Astrocyte (in vitro differentiated cells and primary cell): ENCODE results near the gene CCNB3. TPM values are rescaled to one million over a fixed set of nuclear protein-coding genes. Genes with fewer than 3 reads are reported as not detected.

Source experiments
- DNase-seq: peaks from one replicate; pipeline ENCODE4 v3.0.0-alpha.2; 2010; ENCODE audit warnings: low read depth
- FAIRE-seq: peaks from 2 replicates; lab custom pipeline; 2011; peaks lifted over from hg19 to GRCh38; lab: Jason Lieb, UNC
- H2AFZ ChIP-seq: 2 replicates; pipeline ENCODE4 v1.6.0; 2012; ENCODE audit warnings: low read depth, low read length, inconsistent platforms
- H3K27ac ChIP-seq: 2 replicates; pipeline ENCODE4 v1.5.1; 2011; ENCODE audit warnings: low read depth, low read length, inconsistent platforms
- H3K27me3 ChIP-seq: 2 replicates; pipeline ENCODE4 v1.6.0; 2011; ENCODE audit warnings: low read length, inconsistent platforms; ENCODE audit not compliant: insufficient read depth
- H3K36me3 ChIP-seq: 2 replicates; pipeline ENCODE4 v1.5.1; 2011; ENCODE audit warnings: low read length, inconsistent platforms; ENCODE audit not compliant: insufficient read depth
- H3K4me1 ChIP-seq: 2 replicates; pipeline ENCODE4 v1.5.1; 2011; ENCODE audit warnings: low read length, inconsistent platforms; ENCODE audit not compliant: insufficient read depth
- H3K4me2 ChIP-seq: 2 replicates; pipeline ENCODE4 v1.6.0; 2012; ENCODE audit warnings: low read length, inconsistent platforms
- H3K4me3 ChIP-seq: 2 replicates; pipeline ENCODE4 v1.5.1; 2011; ENCODE audit warnings: low read depth, mild to moderate bottlenecking, low read length, inconsistent platforms; ENCODE audit not compliant: insufficient read depth
- H3K79me2 ChIP-seq: 2 replicates; pipeline ENCODE4 v1.6.0; 2012; ENCODE audit warnings: mild to moderate bottlenecking, low read length, inconsistent platforms; ENCODE audit not compliant: insufficient read depth
- H3K9ac ChIP-seq: 2 replicates; pipeline ENCODE4 v1.6.0; 2012; ENCODE audit warnings: mild to moderate bottlenecking, low read length, inconsistent platforms
- H3K9me3 ChIP-seq: 2 replicates; pipeline ENCODE4 v1.5.1; 2012; ENCODE audit warnings: low read depth, mild to moderate bottlenecking, low read length, inconsistent platforms; ENCODE audit not compliant: insufficient read depth
- H4K20me1 ChIP-seq: 2 replicates; pipeline ENCODE4 v1.6.0; 2012; ENCODE audit warnings: low read length, inconsistent platforms; ENCODE audit not compliant: insufficient read depth
- H3K27ac Mint-ChIP-seq: one replicate; pipeline ENCODE4 v1.8.0; 2021; ENCODE audit warnings: mild to moderate bottlenecking, mixed read lengths; ENCODE audit not compliant: unreplicated experiment
- H3K27me3 Mint-ChIP-seq: one replicate; pipeline ENCODE4 v1.8.0; 2021; ENCODE audit warnings: low read depth, mixed read lengths; ENCODE audit not compliant: unreplicated experiment
- H3K36me3 Mint-ChIP-seq: one replicate; pipeline ENCODE4 v1.8.0; 2021; ENCODE audit warnings: low read depth, mixed read lengths; ENCODE audit not compliant: unreplicated experiment
- H3K4me1 Mint-ChIP-seq: one replicate; pipeline ENCODE4 v1.8.0; 2021; ENCODE audit warnings: low read depth, mixed read lengths; ENCODE audit not compliant: unreplicated experiment
- H3K4me3 Mint-ChIP-seq: one replicate; pipeline ENCODE4 v1.8.0; 2021; ENCODE audit warnings: mild to moderate bottlenecking, moderate library complexity, mixed read lengths; ENCODE audit not compliant: unreplicated experiment
- H3K9me3 Mint-ChIP-seq: one replicate; pipeline ENCODE4 v1.8.0; 2021; ENCODE audit warnings: mild to moderate bottlenecking, mixed read lengths; ENCODE audit not compliant: unreplicated experiment
- CTCF ChIP-seq: IDR thresholded peaks from 2 replicates; pipeline ENCODE4 v1.5.1; 2011; ENCODE audit warnings: low read depth, mild to moderate bottlenecking, inconsistent platforms, low read length, moderate library complexity; ENCODE audit not compliant: insufficient read depth
- EZH2 ChIP-seq: IDR thresholded peaks from 2 replicates; pipeline ENCODE4 v1.6.1; 2012; ENCODE audit warnings: mild to moderate bottlenecking, low read length, inconsistent platforms; ENCODE audit not compliant: insufficient read depth
- total RNA-seq: library from RNA; stranded (reverse); gene quantifications from 2 replicates; pipeline ENCODE4 v1.2.1, GENCODE V29; 2021

The CCNB3 gene
- total RNA-seq, 1 donor from 2014 or later: 0.16 TPM

GRCh38 chrX:50386520-50386919 is 182.0 kb downstream of the CCNB3 start:
- Histone ChIP-seq H3K27ac (no peak overlapping the region), H3K4me2 (no peak overlapping the region), H3K79me2 (no peaks in the 10 kb centered on the region), H2AFZ (no peak overlapping the region), H3K4me3 (no peak overlapping the region), H3K9me3 (no peaks in the 10 kb centered on the region), H3K9ac (no peak overlapping the region), H3K4me1 (no peaks in the 10 kb centered on the region), H4K20me1 (no peaks in the 10 kb centered on the region), H3K36me3 (no peaks in the 10 kb centered on the region), H3K27me3 (no peaks in the 10 kb centered on the region)
- Mint-ChIP-seq H3K4me3 (no peak overlapping the region), H3K4me1 (no peaks in the 10 kb centered on the region), H3K27me3 (peaks cover 3% of the 10 kb centered on the region), H3K27ac (no peak overlapping the region), H3K9me3 (no peaks in the 10 kb centered on the region), H3K36me3 (no peaks in the 10 kb centered on the region)
- peak; percentile 32 for FAIRE-seq
- DNase-seq: no peak
- TF ChIP-seq CTCF: no peak
- no peak for TF ChIP-seq EZH2

GRCh38 chrX:50393902-50394301 is 189.3 kb downstream of the CCNB3 start:
- DNase-seq: no peak
- no peaks in the 10 kb centered on the region for H3K36me3 Mint-ChIP-seq
- FAIRE-seq: no peak

More at GRCh38 chrX:50393902-50394301, 189.3 kb downstream of the CCNB3 start:
- Histone ChIP-seq H3K36me3 (no peaks in the 10 kb centered on the region), H3K4me2 (no peak overlapping the region), H3K9ac (no peak overlapping the region), H2AFZ (no peak overlapping the region), H3K27ac (no peak overlapping the region), H3K4me3 (no peak overlapping the region), H3K4me1 (no peaks in the 10 kb centered on the region), H3K9me3 (no peaks in the 10 kb centered on the region), H3K27me3 (no peaks in the 10 kb centered on the region), H4K20me1 (no peaks in the 10 kb centered on the region), H3K79me2 (no peaks in the 10 kb centered on the region)
- TF ChIP-seq CTCF (no peak), EZH2 (no peak)
- H3K27ac Mint-ChIP-seq: no peak overlapping the region
- H3K9me3 Mint-ChIP-seq: no peaks in the 10 kb centered on the region
- no peak overlapping the region for H3K4me3 Mint-ChIP-seq
- no peaks in the 10 kb centered on the region for H3K4me1 Mint-ChIP-seq
- H3K27me3 Mint-ChIP-seq: peaks cover 2% of the 10 kb centered on the region

Other genes starting within 250 kb of the CCNB3 start
- gene AKAP4, start 3.8 kb upstream of the CCNB3 start, total RNA-seq: not detected in 2 replicates